H9 (cell line): ENCODE measurements around the gene TMEM121. TPM values are rescaled to one million over a fixed set of nuclear protein-coding genes. Genes with fewer than 3 reads are reported as not detected.

Experiments used
- DNase-seq: peaks from one replicate; pipeline ENCODE4 v3.0.0-alpha.2; 2017
- H2AFZ ChIP-seq: one replicate; pipeline ENCODE4 v1.6.1; 2013; ENCODE audit warnings: mild to moderate bottlenecking, low read length, control low read depth, moderate library complexity
- H2AK5ac ChIP-seq: 2 replicates; pipeline ENCODE4 v1.6.1; 2013; ENCODE audit warnings: low read length, control low read depth, mixed read lengths; ENCODE audit not compliant: insufficient read length
- H2BK120ac ChIP-seq: one replicate; pipeline ENCODE4 v1.6.1; 2013; ENCODE audit warnings: low read depth, mild to moderate bottlenecking, low read length, control low read depth, inconsistent platforms; ENCODE audit not compliant: poor library complexity, severe bottlenecking
- H2BK12ac ChIP-seq: 2 replicates; pipeline ENCODE4 v1.6.1; 2013; ENCODE audit warnings: low read length, control low read depth, mixed read lengths, low read depth; ENCODE audit not compliant: insufficient read length
- H2BK15ac ChIP-seq: 2 replicates; pipeline ENCODE4 v1.6.1; 2013; ENCODE audit warnings: low read depth, low read length, control low read depth
- H2BK20ac ChIP-seq: one replicate; pipeline ENCODE4 v1.6.1; 2013; ENCODE audit warnings: low read depth, mild to moderate bottlenecking, low read length, control low read depth, inconsistent platforms; ENCODE audit not compliant: poor library complexity, severe bottlenecking
- H2BK5ac ChIP-seq: 2 replicates; pipeline ENCODE4 v1.6.1; 2013; ENCODE audit warnings: low read length, control low read depth, mixed read lengths; ENCODE audit not compliant: insufficient read length
- H3K14ac ChIP-seq: 2 replicates; pipeline ENCODE4 v1.6.1; 2013; ENCODE audit warnings: low read length, control low read depth; ENCODE audit not compliant: insufficient read depth
- H3K18ac ChIP-seq: 2 replicates; pipeline ENCODE4 v1.6.1; 2013; ENCODE audit warnings: low read depth, mild to moderate bottlenecking, mixed read lengths, low read length, control low read depth; ENCODE audit not compliant: insufficient read length
- H3K23ac ChIP-seq: 2 replicates; pipeline ENCODE4 v1.6.1; 2013; ENCODE audit warnings: low read length, control low read depth, mixed read lengths, low read depth; ENCODE audit not compliant: insufficient read length
- H3K23me2 ChIP-seq: 2 replicates; pipeline ENCODE4 v1.6.1; 2013; ENCODE audit warnings: low read depth, mild to moderate bottlenecking, mixed read lengths, low read length, control low read depth; ENCODE audit not compliant: insufficient read length, poor library complexity, severe bottlenecking
- H3K27ac ChIP-seq: 2 replicates; pipeline ENCODE4 v1.5.1; 2013; ENCODE audit warnings: low read length, control low read depth, mixed read lengths, low read depth; ENCODE audit not compliant: insufficient read length
- H3K27me3 ChIP-seq: 2 replicates; pipeline ENCODE4 v1.6.1; 2013; ENCODE audit warnings: low read length, control low read depth, inconsistent platforms; ENCODE audit not compliant: insufficient read depth
- H3K4ac ChIP-seq: 2 replicates; pipeline ENCODE4 v1.6.1; 2013; ENCODE audit warnings: low read depth, mild to moderate bottlenecking, control low read depth, inconsistent platforms, low read length, moderate library complexity
- H3K4me1 ChIP-seq: 2 replicates; pipeline ENCODE4 v1.6.1; 2013; ENCODE audit warnings: low read length, control low read depth, inconsistent platforms; ENCODE audit not compliant: insufficient read depth
- H3K4me2 ChIP-seq: 2 replicates; pipeline ENCODE4 v1.6.1; 2013; ENCODE audit warnings: low read length, control low read depth, mixed read lengths; ENCODE audit not compliant: insufficient read length, insufficient read depth
- H3K56ac ChIP-seq: 2 replicates; pipeline ENCODE4 v1.6.1; 2013; ENCODE audit warnings: low read depth, mild to moderate bottlenecking, mixed read lengths, low read length, control low read depth; ENCODE audit not compliant: insufficient read length
- H3K79me1 ChIP-seq: 2 replicates; pipeline ENCODE4 v1.6.1; 2013; ENCODE audit warnings: low read depth, mild to moderate bottlenecking, moderate library complexity, low read length, control low read depth, inconsistent platforms; ENCODE audit not compliant: insufficient read depth, poor library complexity, severe bottlenecking
- H3K79me2 ChIP-seq: 2 replicates; pipeline ENCODE4 v1.6.1; 2013; ENCODE audit warnings: low read length, control low read depth, inconsistent platforms; ENCODE audit not compliant: insufficient read depth
- H3K9ac ChIP-seq: 2 replicates; pipeline ENCODE4 v1.6.1; 2013; ENCODE audit warnings: low read length, control low read depth, mixed read lengths; ENCODE audit not compliant: insufficient read length; ENCODE audit errors: extremely low read depth
- H3K9me3 ChIP-seq: one replicate; pipeline ENCODE4 v1.6.1; 2013; ENCODE audit warnings: low read depth, low read length, inconsistent platforms; ENCODE audit not compliant: control insufficient read depth
- H3T11ph ChIP-seq: one replicate; pipeline ENCODE4 v1.6.1; 2013; ENCODE audit warnings: mild to moderate bottlenecking, low read length, control low read depth, inconsistent platforms
- H4K20me1 ChIP-seq: one replicate; pipeline ENCODE4 v1.6.1; 2013; ENCODE audit not compliant: control insufficient read depth, insufficient read length, insufficient read depth
- H4K5ac ChIP-seq: 2 replicates; pipeline ENCODE4 v1.6.1; 2013; ENCODE audit warnings: low read depth, mild to moderate bottlenecking, mixed read lengths, low read length, control low read depth; ENCODE audit not compliant: insufficient read length
- H4K8ac ChIP-seq: replicated peaks from 2 replicates; pipeline ENCODE4 v1.6.1; 2013; ENCODE audit warnings: low read length, control low read depth, mixed read lengths, low read depth; ENCODE audit not compliant: insufficient read length
- H4K91ac ChIP-seq: 2 replicates; pipeline ENCODE4 v1.6.1; 2013; ENCODE audit warnings: low read depth, mild to moderate bottlenecking, moderate library complexity, mixed read lengths, low read length, control low read depth; ENCODE audit not compliant: insufficient read length
- H3K27ac Mint-ChIP-seq, 3 experiments: 2 replicates in 2 of 3; 3 replicates in 1 of 3; pipeline ENCODE4 v1.8.0; 2020 to 2021; ENCODE audit warnings: mixed read lengths in 3 of 3, mild to moderate bottlenecking in 1 of 3, moderate library complexity in 1 of 3
- H3K27me3 Mint-ChIP-seq: 2 replicates; pipeline ENCODE4 v1.8.0; 2021; ENCODE audit warnings: low read depth, mild to moderate bottlenecking, moderate library complexity, mixed read lengths
- H3K36me3 Mint-ChIP-seq, 3 experiments: 2 replicates in 2 of 3; 3 replicates in 1 of 3; pipeline ENCODE4 v1.8.0; 2020 to 2021; ENCODE audit warnings: low read depth in 3 of 3, mixed read lengths in 3 of 3; ENCODE audit not compliant: insufficient read depth in 1 of 3
- H3K4me1 Mint-ChIP-seq, 2 experiments: 2 replicates each; pipeline ENCODE4 v1.8.0; 2020; ENCODE audit warnings: mixed read lengths in 2 of 2
- H3K4me3 Mint-ChIP-seq, 2 experiments: 2 replicates in 1 of 2; 3 replicates in 1 of 2; pipeline ENCODE4 v1.8.0; 2020 to 2021; ENCODE audit warnings: mild to moderate bottlenecking in 2 of 2, mixed read lengths in 2 of 2, moderate library complexity in 1 of 2
- H3K9me3 Mint-ChIP-seq, 2 experiments: 2 replicates in 1 of 2; 3 replicates in 1 of 2; pipeline ENCODE4 v1.8.0; 2020; ENCODE audit warnings: mild to moderate bottlenecking in 2 of 2, mixed read lengths in 2 of 2, moderate library complexity in 1 of 2
- CTCF ChIP-seq: fragments of 200-600 bp; sonication (generic); conservative IDR thresholded peaks from 3 replicates; pipeline ENCODE4 v1.8.0; 2021; ENCODE audit warnings: antibody characterized with exemption, mild to moderate bottlenecking
- WGBS: extraction: QIAGEN DNeasy Blood & Tissue Kit; methylation state at CpG from one replicate; pipeline ENCODE4 v1.1.7; 2013; ENCODE audit warnings: missing lambda C conversion rate, low lambda C conversion rate, mixed read lengths; ENCODE audit not compliant: insufficient read length; ENCODE audit errors: extremely low coverage; 5-methylcytosine and 5-hydroxymethylcytosine counted together
- total RNA-seq: library from RNA; stranded (reverse); gene quantifications from 2 replicates; pipeline ENCODE4 v1.2.1, GENCODE V29; 2021

The TMEM121 gene
- total RNA-seq, 1 experiment from 2014 or later, result 2.6 TPM

- no peak overlapping the region for H4K91ac ChIP-seq
- no peak overlapping the region for H4K5ac ChIP-seq
- H3K23me2 ChIP-seq, result peaks cover 2% of the 10 kb centered on the region
- H3K14ac ChIP-seq, result no peak overlapping the region
- no peak overlapping the region for H3K4me3 Mint-ChIP-seq
- H2BK5ac ChIP-seq, result no peak overlapping the region
- no peak overlapping the region for H2BK120ac ChIP-seq
- H3K4me1 ChIP-seq, result no peaks in the 10 kb centered on the region
- no peak overlapping the region for H2AFZ ChIP-seq
- no peaks in the 10 kb centered on the region; the same call in 1 of the 2 replicates for H3K27me3 ChIP-seq
- peak; percentile 20 for DNase-seq
- no peaks in the 10 kb centered on the region for H4K20me1 ChIP-seq
- no peak overlapping the region for H3K4ac ChIP-seq
- no peak overlapping the region for H3K9ac ChIP-seq
- H3K27ac ChIP-seq, result no peak overlapping the region
- H3K79me1 ChIP-seq, result no peaks in the 10 kb centered on the region
- H3K4me2 ChIP-seq, result no peak overlapping the region
- H3K79me2 ChIP-seq, result no peaks in the 10 kb centered on the region
- H3K56ac ChIP-seq, result no peak overlapping the region
- H2AK5ac ChIP-seq, result no peak overlapping the region
- no peak for TF ChIP-seq CTCF
- no peak overlapping the region for H4K8ac ChIP-seq
- H3K36me3 Mint-ChIP-seq, result no peaks in the 10 kb centered on the region; a peak in 1 of 7 replicates
- no peaks in the 10 kb centered on the region for H3K9me3 ChIP-seq
- H3K9me3 Mint-ChIP-seq, result peaks cover 0 to 16% of the 10 kb centered on the region in 2 experiments; a peak in 3 of 5 replicates
- H3K27ac Mint-ChIP-seq, result no peak overlapping the region; a peak in 1 of 7 replicates
- H3K18ac ChIP-seq, result no peak overlapping the region
- peaks cover 41% of the 10 kb centered on the region for H3K27me3 Mint-ChIP-seq
- H3K23ac ChIP-seq, result no peak overlapping the region
- H2BK15ac ChIP-seq, result no peak overlapping the region
- no peak overlapping the region for H2BK20ac ChIP-seq
- H2BK12ac ChIP-seq, result no peak overlapping the region
- no peaks in the 10 kb centered on the region for H3K4me1 Mint-ChIP-seq
- H3T11ph ChIP-seq, result no peak overlapping the region
- WGBS, result no CpG with 5 or more reads among the region's 17 CpGs
These were observed 19.1 kb upstream of the TMEM121 start for GRCh38 chr14:105507247-105507646.
